SK-N-SH (cell line): Measurements from ENCODE around the gene PSMF1.

Source experiments
- CHD2 ChIP-seq: fragments of 150-350 bp; IDR thresholded peaks from 2 replicates; pipeline ENCODE4 v1.6.1; 2018; ENCODE audit warnings: low read length; ENCODE audit not compliant: partially characterized antibody
- GABPA ChIP-seq: IDR thresholded peaks from 2 replicates; pipeline ENCODE4 v1.4.0; 2012; ENCODE audit warnings: low read depth, mild to moderate bottlenecking
- POLR2AphosphoS5 ChIP-seq: IDR thresholded peaks from 2 replicates; pipeline ENCODE4 v1.6.1; 2012; ENCODE audit warnings: low read depth, low read length
- RAD21 ChIP-seq: IDR thresholded peaks from 2 replicates; pipeline ENCODE4 v1.6.1; 2012; ENCODE audit warnings: mild to moderate bottlenecking, low read length
- RFX5 ChIP-seq: IDR thresholded peaks from 2 replicates; pipeline ENCODE4 v1.6.1; 2012; ENCODE audit warnings: mild to moderate bottlenecking, improper control_type of control experiment, low read length
- SIN3A ChIP-seq: IDR thresholded peaks from 2 replicates; pipeline ENCODE4 v1.6.1; 2012; ENCODE audit warnings: low read depth, mild to moderate bottlenecking, low read length, moderate library complexity, borderline replicate concordance
- TF ChIP-seq, protein P1 (sequence below): fragments of 150-350 bp; IDR thresholded peaks from 2 replicates; pipeline ENCODE4 v1.6.1; 2017; ENCODE audit warnings: antibody characterized with exemption, low read length, low read depth, borderline replicate concordance
- TF ChIP-seq, protein P2 (sequence below): fragments of 150-350 bp; IDR thresholded peaks from 2 replicates; pipeline ENCODE4 v1.6.1; 2016; ENCODE audit warnings: mild to moderate bottlenecking, low read depth, low read length
- TF ChIP-seq, protein P3 (sequence below): IDR thresholded peaks from 2 replicates; pipeline ENCODE4 v1.4.0; 2012; ENCODE audit warnings: low read depth, borderline replicate concordance

DNA sequence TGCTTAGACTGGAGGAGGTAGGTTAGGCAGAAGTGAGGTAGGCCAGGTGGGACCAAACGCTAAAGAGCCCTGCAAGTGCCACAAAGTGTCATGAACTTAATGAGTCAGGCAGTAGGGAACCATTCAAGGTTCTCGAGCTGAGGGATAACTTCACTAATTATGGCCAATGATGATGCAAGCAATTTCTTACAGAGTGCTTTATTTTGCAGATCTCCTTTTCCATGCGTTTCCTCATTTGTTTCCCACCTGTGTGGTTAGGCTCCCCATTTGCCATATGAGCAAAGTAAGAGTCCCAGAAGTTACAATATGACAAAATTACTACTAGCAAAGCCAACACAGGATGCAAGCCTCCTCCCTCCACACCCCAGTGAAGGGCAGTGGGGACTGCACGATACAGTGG, 36.5 kb upstream of the PSMF1 start:
- TF ChIP-seq POLR2AphosphoS5 = no peak
- TF ChIP-seq, protein P1, sequence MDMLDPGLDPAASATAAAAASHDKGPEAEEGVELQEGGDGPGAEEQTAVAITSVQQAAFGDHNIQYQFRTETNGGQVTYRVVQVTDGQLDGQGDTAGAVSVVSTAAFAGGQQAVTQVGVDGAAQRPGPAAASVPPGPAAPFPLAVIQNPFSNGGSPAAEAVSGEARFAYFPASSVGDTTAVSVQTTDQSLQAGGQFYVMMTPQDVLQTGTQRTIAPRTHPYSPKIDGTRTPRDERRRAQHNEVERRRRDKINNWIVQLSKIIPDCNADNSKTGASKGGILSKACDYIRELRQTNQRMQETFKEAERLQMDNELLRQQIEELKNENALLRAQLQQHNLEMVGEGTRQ = no peak
- TF ChIP-seq, protein P2, sequence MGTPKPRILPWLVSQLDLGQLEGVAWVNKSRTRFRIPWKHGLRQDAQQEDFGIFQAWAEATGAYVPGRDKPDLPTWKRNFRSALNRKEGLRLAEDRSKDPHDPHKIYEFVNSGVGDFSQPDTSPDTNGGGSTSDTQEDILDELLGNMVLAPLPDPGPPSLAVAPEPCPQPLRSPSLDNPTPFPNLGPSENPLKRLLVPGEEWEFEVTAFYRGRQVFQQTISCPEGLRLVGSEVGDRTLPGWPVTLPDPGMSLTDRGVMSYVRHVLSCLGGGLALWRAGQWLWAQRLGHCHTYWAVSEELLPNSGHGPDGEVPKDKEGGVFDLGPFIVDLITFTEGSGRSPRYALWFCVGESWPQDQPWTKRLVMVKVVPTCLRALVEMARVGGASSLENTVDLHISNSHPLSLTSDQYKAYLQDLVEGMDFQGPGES = no peak
- TF ChIP-seq GABPA = no peak
- TF ChIP-seq, protein P3, sequence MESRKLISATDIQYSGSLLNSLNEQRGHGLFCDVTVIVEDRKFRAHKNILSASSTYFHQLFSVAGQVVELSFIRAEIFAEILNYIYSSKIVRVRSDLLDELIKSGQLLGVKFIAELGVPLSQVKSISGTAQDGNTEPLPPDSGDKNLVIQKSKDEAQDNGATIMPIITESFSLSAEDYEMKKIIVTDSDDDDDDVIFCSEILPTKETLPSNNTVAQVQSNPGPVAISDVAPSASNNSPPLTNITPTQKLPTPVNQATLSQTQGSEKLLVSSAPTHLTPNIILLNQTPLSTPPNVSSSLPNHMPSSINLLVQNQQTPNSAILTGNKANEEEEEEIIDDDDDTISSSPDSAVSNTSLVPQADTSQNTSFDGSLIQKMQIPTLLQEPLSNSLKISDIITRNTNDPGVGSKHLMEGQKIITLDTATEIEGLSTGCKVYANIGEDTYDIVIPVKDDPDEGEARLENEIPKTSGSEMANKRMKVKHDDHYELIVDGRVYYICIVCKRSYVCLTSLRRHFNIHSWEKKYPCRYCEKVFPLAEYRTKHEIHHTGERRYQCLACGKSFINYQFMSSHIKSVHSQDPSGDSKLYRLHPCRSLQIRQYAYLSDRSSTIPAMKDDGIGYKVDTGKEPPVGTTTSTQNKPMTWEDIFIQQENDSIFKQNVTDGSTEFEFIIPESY = no peak
- TF ChIP-seq RAD21 = no peak
- no peak for TF ChIP-seq CHD2
- TF ChIP-seq RFX5 = no peak
- no peak for TF ChIP-seq SIN3A
